ENCODE data around the gene ABTB2. TPM values are rescaled to one million over a fixed set of nuclear protein-coding genes. Genes with fewer than 3 reads are reported as not detected.

ABTB2 gene
- total and polyA plus RNA-seq, 9 of the 15 experiments (the other 6 are each of a cell fraction or from before 2014, with no cell fraction given) = 0.03 to 0.18 (median 0.12) TPM; not detected in 2

DNA sequence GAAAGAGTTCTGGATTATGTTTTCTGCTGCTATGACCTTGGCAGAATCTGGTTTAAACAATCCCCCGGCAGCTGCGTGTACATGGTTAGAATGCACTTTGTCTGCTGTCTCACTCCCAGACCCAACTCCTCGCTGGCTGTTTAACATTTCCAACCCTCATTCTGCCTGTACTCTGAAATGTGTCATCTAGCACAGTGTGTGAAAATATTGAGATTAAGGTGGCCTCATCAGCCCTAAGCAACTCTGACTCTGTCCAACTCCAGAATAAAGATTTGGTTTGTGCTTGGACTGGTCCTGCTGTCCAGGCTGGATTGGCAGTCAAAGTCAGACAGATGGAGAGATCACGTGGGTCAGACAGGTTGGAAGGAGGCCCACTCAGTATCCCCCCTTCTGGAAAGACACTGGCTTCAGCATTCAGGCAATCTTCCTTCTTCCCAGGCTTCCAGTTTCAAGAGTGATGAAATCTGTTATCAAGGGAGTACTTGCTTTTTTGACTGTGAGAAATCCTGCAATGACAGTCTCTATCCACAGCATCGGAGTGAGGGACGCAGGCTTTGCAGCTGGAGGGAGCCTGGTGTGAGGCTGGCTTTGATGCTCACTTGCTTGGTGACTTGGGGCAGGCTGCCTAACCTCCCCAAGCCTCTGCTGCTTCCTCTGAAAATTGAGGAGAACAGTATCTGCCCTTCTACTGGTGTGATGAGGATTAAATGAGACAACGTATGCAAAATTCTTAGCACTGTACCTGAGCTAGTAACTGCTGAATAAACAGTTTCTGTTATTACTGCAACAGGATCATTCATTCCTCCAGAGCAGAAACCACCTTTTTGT lies 29.8 kb downstream of the ABTB2 start (continued):
- no peak for TF ChIP-seq ZFP91 (CRISPR knock-in tag; IDR thresholded peaks at IDR 0.05)
- TF ChIP-seq, protein P1, sequence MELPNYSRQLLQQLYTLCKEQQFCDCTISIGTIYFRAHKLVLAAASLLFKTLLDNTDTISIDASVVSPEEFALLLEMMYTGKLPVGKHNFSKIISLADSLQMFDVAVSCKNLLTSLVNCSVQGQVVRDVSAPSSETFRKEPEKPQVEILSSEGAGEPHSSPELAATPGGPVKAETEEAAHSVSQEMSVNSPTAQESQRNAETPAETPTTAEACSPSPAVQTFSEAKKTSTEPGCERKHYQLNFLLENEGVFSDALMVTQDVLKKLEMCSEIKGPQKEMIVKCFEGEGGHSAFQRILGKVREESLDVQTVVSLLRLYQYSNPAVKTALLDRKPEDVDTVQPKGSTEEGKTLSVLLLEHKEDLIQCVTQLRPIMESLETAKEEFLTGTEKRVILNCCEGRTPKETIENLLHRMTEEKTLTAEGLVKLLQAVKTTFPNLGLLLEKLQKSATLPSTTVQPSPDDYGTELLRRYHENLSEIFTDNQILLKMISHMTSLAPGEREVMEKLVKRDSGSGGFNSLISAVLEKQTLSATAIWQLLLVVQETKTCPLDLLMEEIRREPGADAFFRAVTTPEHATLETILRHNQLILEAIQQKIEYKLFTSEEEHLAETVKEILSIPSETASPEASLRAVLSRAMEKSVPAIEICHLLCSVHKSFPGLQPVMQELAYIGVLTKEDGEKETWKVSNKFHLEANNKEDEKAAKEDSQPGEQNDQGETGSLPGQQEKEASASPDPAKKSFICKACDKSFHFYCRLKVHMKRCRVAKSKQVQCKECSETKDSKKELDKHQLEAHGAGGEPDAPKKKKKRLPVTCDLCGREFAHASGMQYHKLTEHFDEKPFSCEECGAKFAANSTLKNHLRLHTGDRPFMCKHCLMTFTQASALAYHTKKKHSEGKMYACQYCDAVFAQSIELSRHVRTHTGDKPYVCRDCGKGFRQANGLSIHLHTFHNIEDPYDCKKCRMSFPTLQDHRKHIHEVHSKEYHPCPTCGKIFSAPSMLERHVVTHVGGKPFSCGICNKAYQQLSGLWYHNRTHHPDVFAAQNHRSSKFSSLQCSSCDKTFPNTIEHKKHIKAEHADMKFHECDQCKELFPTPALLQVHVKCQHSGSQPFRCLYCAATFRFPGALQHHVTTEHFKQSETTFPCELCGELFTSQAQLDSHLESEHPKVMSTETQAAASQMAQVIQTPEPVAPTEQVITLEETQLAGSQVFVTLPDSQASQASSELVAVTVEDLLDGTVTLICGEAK (IDR thresholded peaks at IDR 0.05) = no peak
- TF ChIP-seq, protein P1 (CRISPR knock-in tag; IDR thresholded peaks at IDR 0.05) = no peak

All from K562 (cell line).